Measurements from ENCODE around the gene HRAS. TPM values are rescaled to one million over a fixed set of nuclear protein-coding genes. Genes with fewer than 3 reads are reported as not detected.
"Not testable (repeated sequence)": the region's sequence is repeated elsewhere in the genome, so short reads cannot be mapped to it uniquely, and the experiment has no call there.

Gene HRAS
- polyA plus RNA-seq, result 10 to 100 TPM; 34.1 to 76.3 (median 58.1) TPM

DNA sequence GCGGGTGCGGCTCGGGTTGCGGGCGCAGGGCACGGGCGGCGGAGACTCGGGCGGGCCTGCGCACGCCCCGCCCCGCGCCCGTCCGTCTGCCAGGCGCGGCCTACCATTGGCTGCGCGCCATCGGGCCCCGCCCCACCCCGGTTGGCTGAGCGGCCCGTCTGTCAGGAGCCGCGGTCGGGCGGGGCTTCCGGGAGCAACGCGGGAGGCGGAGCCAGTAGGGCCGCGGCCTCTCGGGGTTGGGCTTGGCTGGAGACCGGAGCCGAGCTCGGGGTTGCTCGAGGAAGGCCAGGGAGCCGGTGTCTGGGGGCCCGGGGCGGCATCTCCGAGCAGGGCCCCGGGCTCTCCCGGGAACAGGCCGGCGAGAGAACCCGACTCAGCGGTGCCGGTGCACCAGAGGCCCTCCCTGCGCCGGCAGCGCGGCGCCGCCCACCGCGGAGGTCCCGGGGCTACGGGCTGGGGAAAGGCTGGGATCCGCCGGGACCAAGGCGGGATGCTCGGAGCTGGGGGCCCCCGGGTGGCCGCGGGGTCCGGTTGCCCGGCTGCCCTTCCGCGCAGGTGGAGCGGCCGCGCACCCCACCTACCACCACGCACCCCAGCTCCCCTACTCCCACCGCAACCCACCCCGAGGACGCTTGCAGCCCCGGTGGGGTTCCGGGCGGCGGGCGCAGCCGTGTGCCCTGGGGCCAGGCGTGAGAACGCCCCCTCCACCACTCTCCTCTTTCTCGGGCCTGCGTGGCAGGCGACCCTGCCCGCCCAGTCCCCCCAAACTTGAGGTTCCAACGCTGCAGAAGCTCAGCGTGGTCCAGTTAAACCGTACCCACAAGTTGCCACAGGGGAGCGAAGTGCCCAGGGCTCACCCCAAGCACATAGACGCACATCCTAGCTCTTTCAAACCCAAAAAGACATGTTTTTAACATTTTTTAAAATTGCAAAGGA lies at the start of gene HRAS:
HRAS (minus strand) TSS at position 58 of the 936 bp plus-strand sequence.
- 2 to 3% (median 2%) methylated on average over 52 to 97 of the region's 97 CpGs for WGBS, 3 donors

DNA sequence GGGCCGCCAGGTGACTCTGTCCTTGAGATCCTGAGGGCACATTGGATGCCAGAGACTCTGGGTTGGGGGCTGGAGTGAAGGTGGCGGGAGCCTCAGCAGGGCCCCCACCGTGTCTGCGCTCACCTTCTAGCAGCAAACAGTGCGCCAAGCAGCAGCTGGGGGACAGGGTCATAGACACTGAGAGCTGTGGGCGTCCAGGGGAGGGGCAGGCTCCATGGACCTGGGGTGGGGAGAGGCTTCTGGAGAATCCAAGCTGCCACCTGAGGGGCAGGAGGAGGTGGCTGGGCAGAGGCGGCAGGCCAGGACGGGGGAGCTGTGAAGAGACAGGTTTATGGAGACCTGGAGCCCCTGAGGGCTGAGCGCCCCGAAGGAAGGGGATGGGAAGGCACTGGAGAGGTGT lies 48.9 kb upstream of the HRAS start:
- whole genome bisulfite sequencing, 3 donors, result 92 to 97% (median 95%) methylated on average over 10 of the region's 10 CpGs
- no peak overlapping the region for H3K27ac ChIP-seq (ENCODE audit: low read depth, low read length)

More for the DNA sequence above, at the start of gene HRAS:
- no peak within 1 kb of the TSS for H3K27ac ChIP-seq (ENCODE audit: low read depth, low read length)

DNA sequence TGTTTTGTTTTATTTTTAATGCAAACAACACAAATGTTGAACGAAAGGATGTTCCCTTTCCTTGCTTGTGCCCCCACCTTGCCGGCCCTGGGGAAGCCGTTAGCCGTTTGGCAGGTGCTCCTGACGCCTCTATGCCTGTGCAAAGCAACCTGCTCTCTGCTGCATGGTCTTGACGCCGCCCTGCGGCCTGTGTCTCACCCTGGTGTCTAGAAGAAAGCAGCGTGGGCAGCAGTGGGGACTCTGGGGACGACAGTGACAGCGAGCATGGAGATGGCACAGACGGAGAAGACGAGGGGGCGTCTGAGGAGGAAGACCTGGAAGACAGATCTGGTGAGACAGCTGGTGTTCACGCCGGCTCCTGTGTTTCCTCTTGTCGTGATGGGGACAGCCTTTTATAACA lies 46.4 kb upstream of the HRAS start:
- H3K27ac ChIP-seq (ENCODE audit: low read depth, low read length), result no peak overlapping the region
- WGBS, 3 donors, result 74 to 87% (median 84%) methylated on average over 17 of the region's 17 CpGs

DNA sequence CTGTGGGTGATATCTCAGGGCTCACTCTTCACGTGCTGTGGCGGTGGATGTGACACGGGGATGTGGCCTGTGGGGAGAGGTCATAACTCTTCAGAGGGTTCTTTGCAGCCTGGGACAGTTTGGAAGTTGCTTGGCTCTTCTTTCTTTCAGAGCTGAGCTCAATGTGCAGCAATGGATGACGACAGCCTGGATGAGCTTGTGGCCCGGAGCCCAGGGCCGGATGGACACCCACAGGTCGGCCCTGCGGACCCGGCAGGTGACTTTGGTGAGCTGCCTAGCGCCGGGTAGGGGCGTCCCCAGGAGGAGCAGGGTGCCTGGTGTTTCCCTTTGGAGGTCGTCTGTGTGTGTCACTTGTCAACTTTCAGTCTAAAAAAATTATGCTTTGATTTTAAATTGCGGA lies 46.0 kb upstream of the HRAS start:
- H3K27ac ChIP-seq (ENCODE audit: low read depth, low read length), result no peak overlapping the region
- WGBS, 3 donors, result 76 to 83% (median 77%) methylated on average over 14 of the region's 14 CpGs

DNA sequence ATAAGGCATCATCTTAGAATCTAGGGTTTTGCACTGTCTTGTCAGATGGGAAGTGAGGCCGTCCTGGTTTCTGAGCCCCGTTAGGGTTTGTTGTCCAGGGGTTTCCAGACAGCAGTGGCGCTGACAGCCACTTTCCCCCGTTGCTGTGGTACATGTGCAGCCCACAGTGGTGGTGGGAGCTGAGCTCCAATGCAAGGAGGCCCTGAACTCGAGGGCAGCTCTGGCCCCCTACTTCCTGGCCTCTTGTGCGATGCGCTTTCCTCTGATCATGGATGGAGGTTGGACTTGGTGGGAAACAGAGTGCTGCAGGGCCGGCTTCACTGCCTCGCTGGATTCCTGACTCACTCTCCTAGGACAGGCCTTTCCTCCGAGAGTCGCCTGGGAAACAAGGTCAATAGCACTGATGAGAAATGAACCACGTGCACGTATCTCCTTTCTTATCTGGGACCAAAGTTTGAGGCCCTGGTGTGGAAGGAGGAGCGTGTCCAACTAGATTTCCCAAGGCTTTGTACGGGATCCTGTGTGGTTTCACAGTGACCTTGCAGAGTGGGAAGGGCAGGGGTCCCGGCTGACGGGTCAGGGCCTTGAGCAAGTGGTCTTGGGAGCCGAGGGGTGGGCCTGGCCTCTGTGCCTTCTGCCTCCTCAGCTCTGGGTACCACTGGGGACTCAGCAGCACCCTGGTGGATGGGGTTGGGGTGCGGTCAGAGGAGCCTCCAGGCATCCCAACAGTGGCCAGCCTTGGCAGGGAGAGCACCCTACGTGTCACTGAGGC lies 44.6 kb upstream of the HRAS start:
- H3K27ac ChIP-seq (ENCODE audit: low read depth, low read length), result no peak overlapping the region
- 37 to 84% (median 75%) methylated on average over 20 of the region's 20 CpGs for WGBS, 3 donors

DNA sequence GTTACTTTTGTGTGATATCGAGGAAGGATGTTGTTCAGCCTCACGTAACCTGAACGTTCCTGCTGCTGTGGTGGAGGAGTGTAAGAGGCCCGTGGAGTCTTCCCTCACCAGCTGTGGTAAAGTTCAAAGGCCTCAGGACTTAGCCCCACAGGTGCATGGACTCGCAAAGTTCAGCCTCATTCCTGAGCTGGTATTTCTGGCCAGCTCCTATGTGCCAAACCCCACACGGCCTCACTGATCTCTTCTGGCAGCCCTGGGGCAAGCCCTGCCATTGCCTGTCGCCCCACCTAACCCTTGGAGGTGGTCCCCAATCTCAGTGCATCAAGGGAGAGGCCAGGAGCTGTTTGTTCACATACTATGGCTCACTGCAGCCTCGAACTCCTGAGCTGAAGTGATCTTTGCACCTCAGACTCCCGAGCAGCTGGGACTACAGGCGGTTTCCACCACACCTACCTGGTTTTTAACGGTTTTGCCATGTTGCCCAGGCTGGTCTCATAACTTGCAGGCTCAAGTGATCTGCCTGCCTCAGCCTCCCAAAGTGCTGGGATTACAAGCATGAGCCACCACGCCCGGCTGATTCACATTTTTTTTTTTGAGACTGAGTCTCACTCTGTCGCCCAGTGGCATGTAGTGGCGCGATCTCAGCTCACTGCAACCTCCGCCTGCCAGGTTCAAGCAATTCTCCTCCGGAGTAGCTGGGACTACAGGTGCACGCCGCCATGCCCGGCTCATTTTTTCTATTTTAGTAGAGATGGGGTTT lies 43.1 kb upstream of the HRAS start:
- no peak overlapping the region for H3K27ac ChIP-seq (ENCODE audit: low read depth, low read length)
- WGBS, 3 donors, result 60 to 78% (median 74%) methylated on average over 21 of the region's 21 CpGs

DNA sequence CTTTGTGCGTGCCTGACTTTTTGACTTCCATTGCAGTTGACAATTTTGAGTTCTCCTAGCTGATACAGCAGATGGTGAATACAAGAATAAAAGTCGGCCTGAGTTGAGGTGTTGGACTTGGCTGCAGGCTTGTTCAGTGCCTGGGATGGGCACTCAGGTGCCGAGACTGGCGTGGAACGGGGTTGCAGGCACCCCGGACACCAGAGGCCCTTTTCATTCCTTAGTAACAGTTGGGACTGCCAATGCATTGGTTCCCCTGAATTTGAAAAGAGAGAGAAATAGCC lies 42.2 kb upstream of the HRAS start:
- H3K27ac ChIP-seq (ENCODE audit: low read depth, low read length), result no peak overlapping the region
- 35 to 66% (median 62%) methylated on average over 6 of the region's 6 CpGs for WGBS, 3 donors

DNA sequence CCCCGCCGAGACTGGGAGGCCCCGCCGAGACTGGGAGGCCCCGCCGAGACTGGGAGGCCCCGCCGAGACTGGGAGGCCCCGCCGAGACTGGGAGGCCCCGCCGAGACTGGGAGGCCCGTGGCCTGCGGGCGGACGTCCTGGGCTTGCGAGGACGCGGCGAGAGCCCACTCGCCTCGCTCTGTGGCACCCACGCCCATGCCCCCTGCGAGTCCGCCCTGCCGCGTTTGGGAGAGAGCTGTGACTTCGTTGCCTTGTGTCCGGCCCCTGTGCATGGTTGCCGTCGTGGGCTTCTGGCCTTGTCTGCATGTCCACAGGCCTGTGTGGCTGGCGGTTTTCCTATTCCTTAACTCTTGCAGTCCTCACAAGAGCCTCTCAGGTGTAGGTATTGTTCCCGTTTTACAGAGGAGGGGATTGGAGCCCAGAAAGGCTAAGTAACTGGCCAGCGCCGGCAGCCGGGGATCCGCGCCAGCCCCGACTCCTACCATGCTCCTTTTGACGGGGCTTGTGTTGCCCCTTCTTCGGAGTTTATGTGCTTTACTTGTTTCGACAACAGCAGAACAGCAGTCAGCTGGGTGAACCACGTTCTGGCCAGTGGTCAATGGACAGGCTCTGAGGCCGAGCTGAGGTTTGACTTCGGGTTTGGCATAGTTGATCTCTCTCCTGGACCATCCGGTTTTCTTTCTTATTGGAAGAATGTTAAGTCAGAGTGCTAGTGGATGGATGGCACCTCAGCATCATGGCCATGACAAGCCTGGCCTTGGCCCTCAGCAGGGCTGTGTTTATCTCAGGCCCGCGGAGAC lies 41.6 kb upstream of the HRAS start:
- 2 to 6% (median 5%) methylated on average over 38 to 44 of the region's 48 CpGs for WGBS, 3 donors
- no peak overlapping the region for H3K27ac ChIP-seq (ENCODE audit: low read depth, low read length)

DNA sequence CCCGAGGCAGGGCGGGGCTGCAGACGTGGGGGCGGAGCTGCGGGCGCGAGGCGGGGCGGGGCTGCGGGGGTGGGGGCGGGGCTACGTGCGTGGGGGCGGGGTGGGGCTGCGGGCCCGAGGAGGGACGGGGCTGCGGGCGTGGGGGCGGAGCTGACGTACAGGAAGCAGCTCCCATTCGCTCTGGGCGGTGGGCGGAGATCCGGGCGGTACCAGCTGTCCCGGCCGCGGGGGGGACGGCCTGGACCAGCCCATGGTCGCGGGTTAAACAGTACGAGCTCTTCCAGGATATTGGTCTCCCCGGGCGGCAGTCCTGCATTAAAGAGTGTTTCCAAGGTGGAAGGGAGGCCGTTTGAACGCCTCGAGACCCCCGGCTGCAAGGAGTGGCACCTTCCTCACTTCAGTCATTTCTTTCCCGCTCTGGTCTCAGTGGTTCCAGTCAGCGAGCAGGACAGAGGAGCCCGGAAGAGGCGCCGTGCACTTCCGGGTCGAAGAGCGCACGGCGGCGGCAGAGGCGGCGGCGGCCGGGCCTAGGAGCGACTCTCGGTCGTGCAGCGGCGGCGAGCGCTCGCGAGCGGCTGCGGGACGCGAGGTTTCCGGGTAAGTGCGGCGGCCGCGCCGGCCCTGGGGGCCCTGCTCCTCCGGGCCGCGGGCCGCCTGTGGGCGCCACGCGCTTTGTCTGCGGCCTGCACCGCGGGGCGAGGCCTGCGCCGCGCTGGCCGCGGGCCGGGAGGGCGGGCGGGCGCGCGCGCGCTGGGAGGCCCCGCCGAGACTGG lies 40.8 kb upstream of the HRAS start, which contains the start of gene PHRF1:
PHRF1 (plus strand) TSS at position 475 of the 773 bp plus-strand sequence. CDS start 5,043 bp downstream, outside the sequence.
- 0 to 1% (median 1%) methylated on average over 62 to 97 of the region's 99 CpGs for WGBS, 3 donors
- peak within 1 kb of the TSS; percentile 74 for H3K27ac ChIP-seq (ENCODE audit: low read depth, low read length)

DNA sequence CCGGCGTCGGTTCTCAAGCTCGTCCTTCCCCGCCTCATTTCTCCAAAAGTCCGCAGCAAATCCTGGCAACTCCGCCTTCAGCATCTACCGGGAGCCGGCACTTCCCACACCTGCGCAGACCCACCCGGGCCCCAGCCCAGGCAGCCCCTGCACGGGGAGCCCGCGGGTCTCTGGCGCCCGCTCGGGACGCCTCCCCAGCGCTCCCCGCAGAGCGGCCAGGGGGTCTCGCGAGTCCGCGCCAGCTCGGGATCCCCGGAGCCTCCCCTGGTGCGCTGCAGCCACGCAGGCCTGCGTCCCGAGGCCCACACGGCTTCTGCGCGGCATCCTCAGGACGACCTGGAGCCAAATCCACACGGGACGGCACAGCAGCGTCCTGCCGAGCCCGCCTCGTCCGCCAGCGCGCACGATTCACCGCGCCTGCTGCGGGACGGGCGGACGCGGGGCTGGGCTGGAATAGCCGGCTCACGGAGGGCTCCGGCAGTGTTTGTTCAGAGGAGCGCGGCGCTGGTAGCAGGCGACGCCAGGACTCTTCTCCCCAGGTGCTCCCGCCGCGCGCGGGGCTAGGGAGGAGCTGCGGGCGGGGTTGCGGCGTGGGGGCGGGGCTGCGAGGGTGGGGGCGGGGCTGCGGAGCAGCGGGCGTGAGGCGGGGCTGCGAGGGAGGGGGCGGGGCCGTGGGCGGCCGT lies 40.1 kb upstream of the HRAS start:
- WGBS, 3 donors, result 0 to 1% (median 1%) methylated on average over 69 to 78 of the region's 81 CpGs
- no peak overlapping the region for H3K27ac ChIP-seq (ENCODE audit: low read depth, low read length)

DNA sequence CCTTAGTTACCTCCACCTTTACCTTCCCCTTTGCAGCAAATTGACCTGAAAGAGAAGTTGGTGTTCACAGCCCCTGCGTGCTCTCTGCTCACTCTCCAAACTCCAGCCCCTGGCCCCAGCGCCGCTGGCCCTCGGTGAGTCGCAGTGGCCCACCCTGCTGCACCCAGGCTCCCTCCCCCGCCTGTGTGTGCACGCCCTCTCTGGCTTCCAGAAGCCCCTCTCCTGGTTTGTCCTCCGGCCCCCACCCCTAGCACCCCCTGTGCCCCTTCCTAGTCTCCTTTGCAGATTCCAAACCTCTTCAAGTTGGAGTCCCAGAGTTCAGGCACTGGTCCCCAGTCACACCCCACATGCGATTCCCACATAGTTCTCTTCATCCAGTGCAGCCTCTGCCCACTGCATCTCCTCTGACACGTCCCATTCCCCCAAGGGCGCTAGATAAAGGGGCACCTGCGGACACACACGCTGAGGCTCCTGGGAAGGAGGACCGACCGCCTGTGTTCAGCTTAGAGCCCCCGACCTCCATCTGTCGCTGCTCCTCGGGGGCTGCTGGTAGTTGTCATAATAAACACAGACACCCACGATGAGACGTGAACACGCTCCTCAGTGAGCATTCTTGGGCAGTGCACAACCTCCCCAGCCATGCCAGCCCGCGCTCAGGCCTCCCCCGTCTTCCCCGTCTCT lies 39.4 kb upstream of the HRAS start:
- no peak overlapping the region for H3K27ac ChIP-seq (ENCODE audit: low read depth, low read length)

DNA sequence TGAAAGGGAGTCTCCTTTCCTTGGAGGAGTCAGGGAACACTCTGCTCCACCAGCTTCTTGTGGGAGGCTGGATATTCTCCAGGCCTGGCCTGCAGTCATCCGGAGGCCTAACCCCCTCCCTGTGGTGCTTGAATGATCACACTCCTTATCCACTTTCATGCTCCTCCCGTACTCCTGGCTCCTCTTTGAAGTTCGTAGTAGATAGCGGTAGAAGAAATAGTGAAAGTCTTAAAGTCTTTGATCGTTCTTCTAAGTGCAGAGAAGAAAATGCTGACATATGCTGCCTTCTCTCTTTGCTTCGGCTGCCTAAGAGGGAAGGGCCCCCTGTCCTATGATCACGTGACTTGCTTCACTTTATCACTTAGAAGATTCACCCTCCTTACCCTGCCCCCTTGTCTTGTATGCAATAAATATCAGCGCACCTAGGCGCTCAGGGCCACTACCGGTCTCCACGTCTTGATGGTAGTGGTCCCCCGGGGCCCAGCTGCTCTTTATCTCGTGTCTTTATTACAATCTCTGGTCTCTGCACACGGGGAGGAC lies 38.7 kb upstream of the HRAS start:
- 39 to 63% (median 46%) methylated on average over 14 of the region's 14 CpGs for WGBS, 3 donors
- H3K27ac ChIP-seq (ENCODE audit: low read depth, low read length), result not testable (repeated sequence)

More for the DNA sequence above, 39.4 kb upstream of the HRAS start:
- 20 to 28% (median 21%) methylated on average over 23 to 25 of the region's 25 CpGs for WGBS, 3 donors

DNA sequence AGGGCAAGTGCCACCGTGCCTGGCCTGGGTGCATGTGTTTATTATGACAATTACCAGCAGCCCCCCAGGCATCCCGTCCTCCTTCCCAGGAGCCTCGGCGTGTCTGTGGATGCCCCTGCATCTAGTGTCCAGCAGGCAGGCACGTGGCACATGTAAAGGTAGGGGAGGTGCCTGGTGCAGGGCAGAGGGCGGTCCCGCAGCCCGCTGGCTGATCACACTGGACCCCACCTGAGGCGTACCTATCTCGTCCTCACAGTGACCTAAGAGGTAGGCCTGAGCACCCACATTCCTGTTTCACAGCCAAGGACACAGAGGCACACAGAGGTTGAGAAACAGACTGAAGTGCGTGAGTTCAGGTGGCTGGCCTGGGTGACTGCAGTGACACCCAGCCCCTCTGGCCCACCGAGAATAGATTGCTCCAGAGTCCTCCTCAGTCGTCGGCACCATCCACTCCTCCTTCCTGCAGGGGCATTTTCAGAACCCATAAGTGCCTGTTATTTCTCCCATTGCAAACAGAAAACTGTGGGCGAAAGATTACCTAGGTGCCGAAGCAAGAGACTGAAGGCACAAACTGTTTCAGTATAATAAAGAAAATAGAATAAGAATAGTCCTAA lies 37.9 kb upstream of the HRAS start:
- WGBS, 3 donors, result 86 to 94% (median 86%) methylated on average over 16 of the region's 16 CpGs
- H3K27ac ChIP-seq (ENCODE audit: low read depth, low read length), result no peak overlapping the region

DNA sequence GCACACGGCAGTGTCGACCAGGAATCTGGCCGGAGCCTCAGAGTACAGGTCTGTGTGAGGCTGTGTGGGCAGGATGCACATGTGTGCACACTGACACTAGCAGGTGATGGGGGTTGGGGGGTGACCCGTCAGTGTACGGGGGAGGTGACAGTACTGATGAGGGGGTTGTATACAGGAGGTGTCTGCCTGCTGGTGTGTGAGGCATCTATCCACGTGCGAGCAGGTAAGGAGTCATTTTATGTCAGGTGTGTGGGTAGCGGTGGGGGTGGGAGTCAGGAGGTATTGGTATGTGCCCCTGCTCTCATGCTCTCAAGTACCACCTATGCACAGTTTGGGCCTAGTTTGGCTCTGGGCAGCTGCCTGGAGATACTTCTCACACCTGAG lies 36.4 kb upstream of the HRAS start:
- WGBS, 3 donors, result 69 to 79% (median 73%) methylated on average over 8 of the region's 8 CpGs
- no peak overlapping the region for H3K27ac ChIP-seq (ENCODE audit: low read depth, low read length)

DNA sequence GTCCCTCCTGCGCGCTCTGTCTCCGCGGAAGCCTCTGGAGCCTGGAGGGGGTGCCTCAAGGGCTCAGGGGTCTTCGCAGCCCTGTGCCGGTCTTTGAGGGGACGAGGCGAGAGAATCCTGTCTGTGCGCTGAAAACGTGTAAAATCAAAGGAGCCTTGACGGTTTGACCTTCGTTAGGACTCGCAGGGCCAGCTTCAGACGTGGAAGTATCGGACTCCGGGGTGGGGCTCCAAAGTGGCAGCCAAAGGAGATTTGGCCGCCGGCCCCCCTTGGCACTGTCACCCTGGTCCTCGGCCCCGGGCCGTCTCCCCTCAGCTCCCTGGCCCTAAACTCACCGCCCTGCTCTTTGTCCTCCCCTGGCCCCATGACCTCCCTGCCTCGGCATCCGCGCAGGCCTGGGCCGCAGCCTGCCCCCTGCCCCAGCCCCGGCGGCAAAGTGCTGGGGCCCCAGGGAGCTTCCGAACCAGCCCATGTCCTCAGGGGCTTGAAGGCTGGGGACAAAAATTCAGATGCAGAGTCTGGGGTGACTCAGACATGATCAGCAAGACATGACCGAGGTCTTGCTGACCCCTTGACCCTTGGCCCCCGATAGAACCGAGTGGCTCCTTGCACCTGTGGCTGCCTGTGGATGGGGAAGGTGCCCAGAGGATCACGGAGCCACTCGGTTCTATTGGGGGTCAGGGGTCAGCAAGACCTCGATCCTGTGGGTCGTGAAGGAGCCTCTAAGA lies 33.9 kb upstream of the HRAS start:
- WGBS, 3 donors, result 30 to 45% (median 33%) methylated on average over 36 of the region's 36 CpGs
- H3K27ac ChIP-seq (ENCODE audit: low read depth, low read length), result no peak overlapping the region
